Measurements from ENCODE around the gene PIGZ.

DNA sequence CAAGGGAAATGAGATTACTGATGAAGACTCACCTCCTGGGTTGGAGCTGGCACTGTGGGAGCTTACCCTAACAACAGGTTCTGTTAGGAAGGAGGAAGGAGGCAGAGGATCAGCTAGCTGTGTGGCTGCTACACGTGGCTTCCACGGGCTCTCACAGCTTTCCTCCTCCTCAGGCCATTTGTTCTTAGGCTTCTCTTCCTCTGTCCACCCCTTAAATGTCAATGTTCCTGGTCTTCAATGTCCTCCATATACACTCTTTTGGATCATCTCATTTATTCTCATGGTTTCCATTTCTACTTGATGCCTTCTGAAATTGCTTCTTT is 5.0 kb downstream of the PIGZ start:
- TF ChIP-seq CTCF (IDR thresholded peaks at IDR 0.05) (no peak), POLR2AphosphoS5 (IDR thresholded peaks at IDR 0.05) (no peak)
